GM21737 (cell line): Measurements from ENCODE around the gene FKBP15.

Experiments
- ATAC-seq: cut with Tn5 transposase; IDR thresholded peaks from one replicate; pipeline ENCODE4 v1.9.1; 2021; ENCODE audit warnings: mild to moderate bottlenecking, moderate library complexity; ENCODE audit not compliant: unreplicated experiment

FKBP15 gene

DNA sequence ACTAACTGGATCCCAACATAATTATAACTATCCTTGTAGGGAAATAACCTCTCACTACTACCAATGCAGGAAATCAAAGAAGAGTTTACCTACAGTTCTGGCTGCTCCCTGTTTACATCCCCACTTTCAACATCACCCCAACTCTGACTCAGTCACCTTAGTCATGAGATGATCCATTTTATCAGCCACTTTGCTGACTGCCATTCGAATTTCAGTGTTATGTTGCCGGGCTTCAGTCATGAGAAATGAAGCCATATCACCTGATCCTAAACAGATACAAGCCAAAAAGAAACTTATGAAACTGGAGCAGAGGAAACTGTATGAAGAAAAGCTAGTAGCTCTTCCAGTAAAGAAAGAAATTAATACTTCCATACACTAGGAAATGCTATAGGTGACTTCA lies 36.5 kb downstream of the FKBP15 start:
- ATAC-seq = no peak

DNA sequence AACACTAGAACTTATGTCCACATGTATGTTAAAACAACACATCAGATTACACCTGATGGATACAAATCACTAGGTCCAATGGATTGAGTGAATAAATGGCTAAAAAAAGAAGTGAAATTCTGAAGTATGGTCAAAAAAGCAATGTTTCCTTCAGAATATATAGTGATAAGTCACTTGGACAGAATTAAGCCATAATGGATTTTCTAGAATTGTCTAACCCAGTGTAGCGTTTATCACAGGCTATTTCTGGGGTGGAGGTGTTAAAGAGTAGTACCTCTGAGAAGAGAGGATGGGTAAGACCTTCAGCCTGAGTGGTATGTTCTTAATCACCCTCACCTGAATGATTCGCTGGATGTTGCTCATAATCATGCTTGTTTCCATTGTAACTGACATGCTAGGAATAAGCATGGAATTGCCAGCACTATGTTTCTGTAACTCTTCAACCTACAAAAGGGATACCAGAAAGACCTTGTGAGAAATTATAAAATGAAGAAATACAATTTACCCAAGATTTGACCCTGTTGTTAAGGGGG lies 37.1 kb downstream of the FKBP15 start:
- no peak for ATAC-seq

GRCh38 chr9:113181165-113181564 lies 39.9 kb downstream of the FKBP15 start:
- ATAC-seq = no peak

GRCh38 chr9:113179839-113180238 lies 41.2 kb downstream of the FKBP15 start:
- no peak for ATAC-seq

GRCh38 chr9:113178087-113178486 lies 43.0 kb downstream of the FKBP15 start:
- no peak for ATAC-seq

DNA sequence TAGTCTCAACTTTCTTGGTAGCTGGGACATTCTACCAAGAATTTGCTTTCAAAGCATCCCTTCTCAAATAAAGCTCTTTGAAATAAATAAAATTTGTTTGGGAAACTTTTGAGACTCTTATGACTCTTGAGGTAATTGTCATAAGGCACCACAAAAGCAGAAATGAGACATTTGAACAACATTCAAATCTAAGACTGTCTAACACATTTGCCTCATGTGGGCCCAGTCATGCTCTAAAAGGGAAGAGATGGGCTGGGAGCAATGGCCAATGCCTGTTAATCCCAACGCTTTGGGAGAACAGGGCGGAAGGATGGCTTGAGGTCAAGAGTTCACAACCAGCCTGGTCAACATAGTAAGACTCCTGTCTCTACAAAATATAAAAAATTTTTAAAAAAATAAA lies 43.8 kb downstream of the FKBP15 start:
- no peak for ATAC-seq

DNA sequence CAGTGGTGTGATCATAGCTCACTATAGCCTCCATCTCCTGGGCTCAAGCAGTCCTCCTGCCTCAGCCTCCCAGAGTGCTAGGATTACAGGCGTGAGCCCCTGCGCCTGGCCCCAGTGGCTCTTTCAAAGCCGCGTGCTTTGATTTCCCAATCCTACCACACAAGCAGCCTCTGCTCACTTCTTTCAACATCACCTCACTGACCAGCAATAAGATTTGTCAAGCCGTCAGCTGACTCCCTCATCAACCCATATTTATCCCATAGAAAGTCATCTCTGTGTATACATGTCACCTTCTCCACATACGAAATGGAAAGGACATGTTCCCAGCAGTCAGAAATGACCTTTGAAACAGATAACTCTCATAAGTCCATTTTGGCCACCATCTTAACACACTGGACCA lies 44.3 kb downstream of the FKBP15 start:
- no peak for ATAC-seq

- ATAC-seq = no peak
Measured at GRCh38 chr9:113173341-113173740, 47.7 kb downstream of the FKBP15 start.

DNA sequence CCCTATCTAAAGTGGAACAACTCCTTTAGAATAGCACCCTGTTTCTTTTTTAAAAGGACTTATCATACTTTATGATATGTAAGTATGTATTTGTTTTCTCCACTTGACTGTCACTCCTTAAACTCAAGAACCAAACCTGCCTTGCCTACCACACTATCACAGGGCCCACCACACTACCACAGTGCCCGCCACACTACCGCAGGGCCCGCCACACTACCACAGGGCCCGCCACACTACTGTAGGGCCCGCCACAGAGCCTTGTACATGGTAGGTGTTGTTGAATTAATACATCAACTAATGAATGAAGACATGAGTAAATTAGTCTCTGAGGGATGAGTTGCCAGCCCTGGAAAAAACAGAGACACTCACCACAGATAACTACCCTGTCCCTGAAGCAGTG lies 52.3 kb downstream of the FKBP15 start:
- no peak for ATAC-seq

GRCh38 chr9:113166039-113166438 lies 55.0 kb downstream of the FKBP15 start:
- ATAC-seq = no peak

DNA sequence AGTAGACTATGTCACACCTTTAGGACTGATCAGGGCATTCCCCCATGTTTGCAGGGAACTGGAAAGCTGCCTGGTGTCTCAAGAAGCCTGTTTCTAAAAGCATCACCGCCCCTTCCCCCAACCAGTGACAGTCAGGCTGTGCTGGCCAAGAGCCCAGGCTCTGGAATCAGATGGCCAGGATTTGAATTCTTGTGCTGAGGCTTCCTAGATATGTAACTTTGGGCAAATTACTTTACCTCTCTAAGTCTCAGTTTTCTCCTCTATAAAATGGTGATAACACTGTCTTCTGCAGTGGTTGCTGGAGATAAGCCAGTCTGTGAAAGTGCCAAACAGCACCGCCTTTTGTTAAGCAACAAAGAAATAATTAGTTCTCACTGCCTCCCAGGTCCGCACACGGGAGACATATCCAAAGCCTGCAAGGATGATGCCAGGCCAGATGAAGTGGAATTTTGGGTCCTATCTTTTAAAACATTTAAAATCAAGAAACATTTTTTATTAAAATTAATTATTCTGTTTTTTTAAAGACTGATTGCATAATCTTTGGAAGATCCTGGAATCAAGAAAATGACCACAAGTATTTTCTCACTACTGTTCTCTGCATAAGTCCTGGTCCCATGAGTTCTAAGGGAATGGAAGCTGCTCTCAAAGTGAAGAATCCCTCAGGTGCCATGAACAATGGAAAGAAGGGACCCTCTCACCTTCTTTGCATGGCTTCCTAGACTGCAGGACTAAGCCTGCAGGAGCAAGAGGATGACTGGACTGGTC lies 56.4 kb downstream of the FKBP15 start:
- no peak for ATAC-seq

GRCh38 chr9:113163001-113163400 lies 58.1 kb downstream of the FKBP15 start:
- ATAC-seq = no peak

- ATAC-seq = no peak
Measured at GRCh38 chr9:113160571-113160970, 60.5 kb downstream of the FKBP15 start.

DNA sequence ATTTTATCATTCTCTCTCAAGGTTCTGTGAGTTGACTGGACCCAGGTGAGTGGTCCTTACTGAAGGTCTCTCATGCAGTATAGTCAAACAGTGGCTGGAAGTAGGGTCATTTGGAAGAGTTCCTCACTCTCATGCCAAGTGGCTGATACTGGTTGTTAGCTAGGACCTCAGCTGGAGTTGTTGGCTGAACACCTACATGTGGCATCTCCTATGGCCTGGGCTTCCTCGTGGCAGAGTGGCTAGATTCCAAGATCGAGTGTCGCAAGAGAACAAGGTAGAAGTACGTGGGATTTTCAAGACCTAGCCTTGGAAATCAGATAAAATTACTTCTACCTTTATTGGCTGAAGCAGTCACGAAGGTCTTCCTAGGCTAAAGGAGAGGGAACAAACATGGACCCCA lies 62.6 kb downstream of the FKBP15 start:
- ATAC-seq = no peak

DNA sequence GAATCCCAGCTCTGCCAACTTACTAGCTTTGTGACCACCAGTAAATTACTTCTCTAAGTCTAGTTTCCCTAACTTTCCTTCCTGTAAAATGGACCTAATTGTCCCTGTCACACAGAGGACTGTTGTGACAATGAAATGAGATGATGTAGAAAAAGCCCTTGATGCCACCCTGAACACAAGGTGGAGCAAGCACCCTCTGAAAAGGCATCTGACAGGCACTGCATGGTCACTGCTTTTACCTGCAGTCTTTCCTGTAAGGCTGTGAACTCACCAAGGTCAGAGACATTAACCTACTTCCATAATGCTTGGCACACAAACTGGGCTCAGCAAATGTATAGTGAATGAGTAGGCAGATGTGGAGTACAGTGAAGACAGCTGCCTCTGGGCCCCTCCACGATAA lies 64.2 kb downstream of the FKBP15 start:
- no peak for ATAC-seq

DNA sequence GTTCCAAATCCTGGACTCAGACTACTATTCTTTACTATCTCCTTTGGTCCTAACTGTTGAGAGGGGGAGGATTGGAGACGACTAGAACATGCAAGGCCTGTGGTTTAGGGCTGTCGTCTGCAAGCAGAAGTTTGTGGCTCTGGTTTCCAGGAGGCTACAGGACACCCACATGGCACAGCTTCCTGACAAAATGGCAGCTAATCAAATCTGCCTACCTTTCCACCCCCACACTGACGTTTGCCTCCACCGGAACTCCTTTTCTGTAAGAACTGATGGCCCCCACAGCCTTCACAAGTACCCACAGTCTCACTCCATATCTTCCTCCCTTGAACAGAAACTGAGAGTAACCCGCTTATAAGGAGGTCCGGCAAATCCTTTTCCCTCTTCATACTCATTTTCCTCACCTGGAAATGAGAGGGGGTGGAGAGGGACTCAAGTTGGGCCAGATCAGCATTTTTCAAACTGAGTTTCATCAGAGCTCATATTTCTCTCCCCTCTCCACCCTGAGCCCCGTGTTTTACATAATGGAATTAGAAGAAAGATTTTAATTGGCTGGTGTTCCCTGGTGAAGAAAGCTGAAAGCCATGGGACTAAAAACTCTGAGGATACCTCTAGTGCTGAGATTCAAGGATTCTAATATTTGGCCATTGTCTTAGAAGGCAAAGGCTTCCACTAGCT lies 65.0 kb downstream of the FKBP15 start:
- ATAC-seq = no peak

- no peak for ATAC-seq
Measured at GRCh38 chr9:113154946-113155345, 66.1 kb downstream of the FKBP15 start.

GRCh38 chr9:113154471-113154870 lies 66.6 kb downstream of the FKBP15 start:
- ATAC-seq = no peak

DNA sequence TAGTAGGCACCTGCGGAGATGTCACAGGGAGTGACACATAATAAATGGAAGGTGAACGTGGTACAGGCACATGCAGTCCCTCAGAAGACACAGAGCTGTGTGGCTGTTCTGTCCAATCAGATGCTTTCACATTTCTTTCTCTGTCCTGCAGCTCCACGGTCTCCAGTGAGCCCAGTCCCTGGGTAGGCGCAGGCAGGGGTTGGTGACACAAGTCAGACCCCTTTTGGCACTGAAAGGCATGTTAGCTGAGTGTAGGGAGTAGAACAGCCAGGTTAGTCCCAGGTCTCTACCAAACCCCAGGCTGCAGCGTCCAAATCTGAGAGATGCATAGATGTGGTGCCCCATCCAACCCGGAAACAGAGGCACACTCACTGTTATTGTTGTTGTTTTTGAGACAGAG lies 67.5 kb downstream of the FKBP15 start:
- ATAC-seq = no peak

GRCh38 chr9:113152699-113153098 lies 68.4 kb downstream of the FKBP15 start:
- no peak for ATAC-seq

- no peak for ATAC-seq
Measured at GRCh38 chr9:113151696-113152630, 69.1 kb downstream of the FKBP15 start.
